Psoas muscle (tissue), 8 donors: Measurements from ENCODE around the gene CDH15. TPM values are rescaled to one million over a fixed set of nuclear protein-coding genes. Genes with fewer than 3 reads are reported as not detected.

ENCODE experiments used
- ATAC-seq, 4 donors: fragments of 200-7000 bp; cut with Tn5 transposase; one replicate each; pipeline ENCODE4 v1.9.1; 2020; ENCODE audit warnings: moderate library complexity in 3 of 4, mild to moderate bottlenecking in 2 of 4
- DNase-seq, 2 donors: peaks; one replicate each; pipeline ENCODE4 v3.0.0-alpha.2; 2020
- H3K27ac ChIP-seq: fragments of 200-600 bp; one replicate; pipeline ENCODE4 v1.8.0; 2022
- H3K27me3 ChIP-seq, 3 donors: fragments of 200-600 bp in 1 of 3; one replicate each; pipeline versions ENCODE4 v1.6.1 to v1.8.0; 2013 to 2022; ENCODE audit warnings: low read length in 2 of 3, mild to moderate bottlenecking in 2 of 3, moderate library complexity in 1 of 3; ENCODE audit not compliant: insufficient read depth in 3 of 3
- H3K36me3 ChIP-seq, 2 donors: fragments of 200-600 bp in 1 of 2; one replicate each; pipeline versions ENCODE4 v1.6.1 to v1.8.0; 2013 to 2022; ENCODE audit warnings: low read depth in 1 of 2, mild to moderate bottlenecking in 1 of 2, moderate library complexity in 1 of 2; ENCODE audit not compliant: insufficient read depth in 1 of 2
- H3K4me1 ChIP-seq: fragments of 200-600 bp; one replicate; pipeline ENCODE4 v1.8.0; 2022
- H3K4me3 ChIP-seq: fragments of 200-600 bp; one replicate; pipeline ENCODE4 v1.8.0; 2022; ENCODE audit warnings: mild to moderate bottlenecking
- H3K9me3 ChIP-seq: fragments of 200-600 bp; one replicate; pipeline ENCODE4 v1.8.0; 2022
- CTCF ChIP-seq: fragments of 200-600 bp; IDR thresholded peaks from one replicate; pipeline ENCODE4 v1.8.0; 2022; ENCODE audit warnings: antibody characterized with exemption
- WGBS, 3 donors: extraction: QIAGEN DNeasy Blood & Tissue Kit; methylation state at CpG; one replicate each; pipeline versions ENCODE4 v1.1.6 to v1.1.7; 2013; 5-methylcytosine and 5-hydroxymethylcytosine counted together
- intact Hi-C, 2 donors: fragments of 100-400 bp; cut with DNase I; formaldehyde crosslinking; loops; one replicate each; pipeline versions ENCODE4 v1.11.0 to v1.14.2; 2022
- polyA plus RNA-seq, 3 donors: library from polyadenylated mRNA; stranded (reverse); fragments of 200-250 nt; gene quantifications; one replicate each; pipeline ENCODE4 v1.2.3, GENCODE V29; 2013
- total RNA-seq, 4 donors: library from RNA; stranded (reverse); fragmentation: NEBNext Ultra II Directional in 2 of 4; extraction: Animal tissue kit (Norgen Biotek cat#: 25700) in 2 of 4; gene quantifications; one replicate each; pipeline versions ENCODE4 v1.2.1 to v1.2.4, GENCODE V29; 2021 to 2023
- donor health status: healthy with polysubstance abuse.
- donor health status: DM: no; HTN: no; CAD: no; lungs with moderate emphysema.
- donor health status: Bipolar disorder and iron deficiency.
- donor health status: healthy.
- donor health status: DM: yes; HTN: yes; CAD: no.
- donor health status: DM: no; HTN: no; CAD: no.
- donor health status: DM: no; HTN: no; CAD: no.
- donor health status: DM: yes; HTN: yes; CAD: no.

CDH15 gene
- total and polyA plus RNA-seq, 7 donors = 18.0 to 62.8 (median 36.7) TPM

- Histone ChIP-seq H3K4me1 (peaks cover 4% of the 10 kb centered on the region), H3K27ac (no peak overlapping the region), H3K36me3 (no peaks in the 10 kb centered on the region), H3K4me3 (no peak overlapping the region), H3K9me3 (no peaks in the 10 kb centered on the region), H3K27me3 (peaks cover 0 to 34% (median 2%) of the 10 kb centered on the region in 3 donors)
- no peak for ATAC-seq
- intact Hi-C loops = loop anchor here (2.0 to 5.0 kb wide), 4 partner anchors 225 to 430 kb away; no protein-coding TSS in a partner anchor
- 61 to 72% (median 69%) methylated on average over 17 to 18 of the region's 18 CpGs for WGBS, 3 donors
- DNase-seq = peak in 1 of 2 donors; percentile 41
- no peak for TF ChIP-seq CTCF
Measured at GRCh38 chr16:89166696-89167424, 4.7 kb upstream of the CDH15 start.

GRCh38 chr16:89167425-89167941 is 4.1 kb upstream of the CDH15 start:
- Histone ChIP-seq H3K4me3 (no peak overlapping the region), H3K9me3 (no peaks in the 10 kb centered on the region), H3K4me1 (peaks cover 4% of the 10 kb centered on the region), H3K27ac (no peak overlapping the region), H3K36me3 (no peaks in the 10 kb centered on the region), H3K27me3 (peaks cover 0 to 28% (median 2%) of the 10 kb centered on the region in 3 donors)
- DNase-seq (peak; percentile 86 to 93), ATAC-seq (peak; percentile 53 to 68 (median 56))
- peak; percentile 80 for TF ChIP-seq CTCF
- intact Hi-C loops = loop anchor here (2.0 to 5.0 kb wide), 4 partner anchors 225 to 430 kb away; no protein-coding TSS in a partner anchor
- WGBS, 3 donors = 17 to 22% (median 17%) methylated on average over 11 to 18 of the region's 18 CpGs

- WGBS, 3 donors = 70 to 76% (median 75%) methylated on average over 22 to 23 of the region's 23 CpGs
- peaks cover 14% of the 10 kb centered on the region for H3K4me1 ChIP-seq
- H3K36me3 ChIP-seq = no peaks in the 10 kb centered on the region
- ATAC-seq (no peak), DNase-seq (peak in 1 of 2 donors; percentile 45)
- TF ChIP-seq CTCF = no peak
- H3K27me3 ChIP-seq = peaks cover 0 to 22% (median 2%) of the 10 kb centered on the region in 3 donors
- H3K9me3 ChIP-seq = no peaks in the 10 kb centered on the region
- intact Hi-C loops = loop anchor here (2.0 to 5.0 kb wide), 4 partner anchors 226 to 431 kb away; no protein-coding TSS in a partner anchor
- no peak overlapping the region for H3K27ac ChIP-seq
- H3K4me3 ChIP-seq = no peak overlapping the region
Measured at GRCh38 chr16:89168381-89169189, 3.0 kb upstream of the CDH15 start.

GRCh38 chr16:89169778-89170177 is 1.8 kb upstream of the CDH15 start:
- H3K27me3 ChIP-seq = peaks cover 0 to 17% (median 0%) of the 10 kb centered on the region in 3 donors
- no peak for TF ChIP-seq CTCF
- DNase-seq = peak in 1 of 2 donors; percentile 51
- ATAC-seq = no peak
- no peaks in the 10 kb centered on the region for H3K36me3 ChIP-seq
- H3K4me1 ChIP-seq = peaks cover 26% of the 10 kb centered on the region
- H3K4me3 ChIP-seq = no peak overlapping the region
- H3K9me3 ChIP-seq = no peaks in the 10 kb centered on the region
- 84 to 89% (median 88%) methylated on average over 12 to 14 of the region's 14 CpGs for WGBS, 3 donors
- intact Hi-C loops = loop anchor here (2.0 to 5.0 kb wide), 5 partner anchors 48 to 432 kb away; partner anchors contain the start of gene ZNF778 (in 1 of the 2)
- no peak overlapping the region for H3K27ac ChIP-seq
